GM12891 (cell line): Measurements from ENCODE around the gene GOLGA8S.
A peak's percentile ranks its signal among the peaks of the same experiment; 100 is the strongest.
"Not testable (repeated sequence)": the region's sequence is repeated elsewhere in the genome, so short reads cannot be mapped to it uniquely, and the experiment has no call there.

ENCODE experiments used
- DNase-seq: peaks from one replicate; pipeline ENCODE4 v3.0.0; 2011; ENCODE audit warnings: low spot score; ENCODE audit not compliant: insufficient read length
- FAIRE-seq: peaks from 2 replicates; lab custom pipeline; 2011; peaks lifted over from hg19 to GRCh38; lab: Jason Lieb, UNC
- PAX5 ChIP-seq: IDR thresholded peaks from 2 replicates; pipeline ENCODE4 v1.6.1; 2011; ENCODE audit warnings: low read length, moderate library complexity, mild to moderate bottlenecking; ENCODE audit not compliant: insufficient read depth, severe bottlenecking
- POLR2A ChIP-seq: IDR thresholded peaks from 2 replicates; pipeline ENCODE4 v1.6.1; 2011; ENCODE audit warnings: low read depth, low read length, control low read depth
- POLR2AphosphoS5 ChIP-seq: IDR thresholded peaks from 2 replicates; pipeline ENCODE4 v1.6.1; 2011; ENCODE audit warnings: low read depth, low read length, control low read depth
- POU2F2 ChIP-seq: IDR thresholded peaks from 2 replicates; pipeline ENCODE4 v1.6.1; 2011; ENCODE audit warnings: low read depth, mild to moderate bottlenecking, control low read depth, low read length, moderate library complexity
- SPI1 ChIP-seq: IDR thresholded peaks from 2 replicates; pipeline ENCODE4 v1.6.1; 2011; ENCODE audit warnings: low read depth, low read length, control low read depth
- TAF1 ChIP-seq: IDR thresholded peaks from 2 replicates; pipeline ENCODE4 v1.6.1; 2011; ENCODE audit warnings: low read depth, low read length, control low read depth

The GOLGA8S gene

DNA sequence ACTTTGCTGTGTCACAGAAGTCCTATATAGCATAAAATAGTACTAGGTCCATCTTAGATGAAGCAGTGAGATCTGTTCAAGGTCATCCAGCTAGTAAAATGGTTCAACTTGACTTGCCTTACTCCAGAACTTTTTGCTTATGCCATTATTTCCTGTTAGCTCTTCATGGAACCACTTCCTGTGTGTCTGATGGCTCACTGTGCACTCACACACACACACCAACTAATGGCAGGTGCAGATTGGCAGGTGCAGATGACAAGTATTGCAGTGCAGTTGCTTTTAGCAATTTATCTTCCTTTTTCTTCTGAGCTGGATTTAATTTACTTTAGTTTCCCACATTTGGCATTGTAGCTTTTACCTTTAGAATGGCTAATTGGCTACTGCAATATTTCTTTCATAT, 29.8 kb downstream of the GOLGA8S start:
- DNase-seq, result no peak
- peak; percentile 9 for FAIRE-seq
- TF ChIP-seq POLR2A, result no peak
- no peak for TF ChIP-seq POLR2AphosphoS5
- no peak for TF ChIP-seq TAF1
- no peak for TF ChIP-seq PAX5
- TF ChIP-seq SPI1, result no peak
- no peak for TF ChIP-seq POU2F2

DNA sequence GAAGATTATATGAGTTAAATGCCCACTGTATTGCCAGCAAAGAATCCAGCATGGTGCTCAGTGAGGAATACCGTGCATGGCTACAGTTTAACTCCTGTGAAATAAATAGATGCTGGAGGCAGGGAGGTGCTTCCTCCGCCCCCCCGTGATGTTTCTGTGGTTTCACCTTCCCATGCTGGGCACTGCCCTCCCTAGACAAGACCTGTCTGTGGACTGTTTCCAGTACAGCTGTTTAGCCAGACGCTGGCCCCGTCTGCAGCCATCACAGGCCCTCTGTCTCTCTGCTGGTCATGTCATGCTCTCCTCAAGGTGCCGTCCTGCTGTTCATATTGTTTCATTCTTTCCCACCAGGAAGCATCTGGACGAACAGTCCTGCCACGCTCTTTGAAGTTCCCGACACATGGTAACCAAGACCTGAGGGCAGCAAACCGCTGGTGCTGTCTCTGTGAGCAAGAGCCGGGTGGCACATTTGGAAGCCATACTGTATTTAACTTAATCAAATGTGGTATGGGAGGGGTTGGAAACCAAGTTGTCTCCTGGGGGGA, 31.4 kb downstream of the GOLGA8S start:
- no peak for DNase-seq
- TF ChIP-seq POU2F2, result no peak
- no peak for TF ChIP-seq PAX5
- no peak for TF ChIP-seq TAF1
- no peak for TF ChIP-seq POLR2AphosphoS5
- no peak for TF ChIP-seq SPI1
- TF ChIP-seq POLR2A, result no peak
- FAIRE-seq, result no peak

DNA sequence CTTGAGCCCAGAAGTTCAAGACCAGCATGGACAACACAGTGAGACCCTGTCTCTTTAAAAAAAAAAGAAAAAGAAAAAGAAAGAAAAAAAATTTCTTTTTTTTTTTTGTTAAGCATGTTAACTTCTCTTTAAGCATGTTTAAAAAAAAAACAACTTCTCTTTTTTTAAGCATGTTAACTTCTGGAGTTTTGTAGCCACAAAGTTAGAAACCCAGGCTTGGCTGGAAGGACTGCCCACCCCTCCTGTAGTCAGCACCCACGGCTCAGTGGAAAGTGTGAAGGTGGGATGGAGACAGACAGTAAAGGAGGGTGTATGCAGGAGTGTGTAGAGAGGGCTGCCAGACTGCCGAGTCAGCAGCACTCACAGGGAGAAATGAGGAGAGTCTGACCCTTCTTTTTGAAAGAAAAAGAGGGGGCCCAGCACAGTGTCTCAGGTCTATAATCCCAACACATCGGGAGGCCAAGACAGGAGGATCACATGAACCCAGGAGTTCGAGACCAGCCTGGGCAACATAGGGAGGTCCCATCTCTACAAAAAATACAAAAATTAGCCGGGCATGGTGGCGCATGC, 33.2 kb downstream of the GOLGA8S start:
- no peak for TF ChIP-seq TAF1
- TF ChIP-seq SPI1, result no peak
- TF ChIP-seq POLR2A, result no peak
- TF ChIP-seq POLR2AphosphoS5, result no peak
- no peak for TF ChIP-seq PAX5
- no peak for TF ChIP-seq POU2F2
- FAIRE-seq (no peak), DNase-seq (no peak)

DNA sequence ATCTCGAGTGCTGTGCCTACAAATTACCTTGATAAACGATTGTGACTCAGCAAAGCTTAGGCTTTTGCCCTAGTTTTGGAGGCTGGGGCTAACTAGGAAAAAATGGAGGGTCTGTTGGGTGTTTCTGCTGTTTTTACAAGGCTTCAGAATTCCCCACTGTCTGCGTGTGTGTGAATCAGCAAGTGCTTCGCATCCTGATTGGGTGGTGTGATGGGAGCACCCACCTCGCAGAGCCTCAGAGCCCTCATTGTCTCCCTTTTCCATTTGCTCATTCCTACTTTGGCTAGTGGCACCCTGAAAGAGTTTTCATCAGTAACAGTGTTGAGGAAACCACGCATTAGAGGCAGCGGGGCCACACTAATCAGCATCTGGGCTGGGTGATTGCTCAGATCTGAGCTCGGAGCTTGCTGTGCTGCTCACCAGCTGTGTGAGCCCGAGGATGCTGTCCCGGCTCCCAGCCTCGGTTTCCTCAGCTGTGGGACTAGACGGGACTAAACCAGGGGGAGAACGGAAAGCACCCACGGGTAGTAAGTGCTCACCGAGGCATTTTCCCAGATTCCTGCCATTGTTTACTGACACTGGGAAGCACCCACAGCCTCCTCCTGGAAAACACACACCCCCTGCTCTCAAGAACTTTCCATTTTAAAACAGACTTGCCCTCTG, 40.6 kb downstream of the GOLGA8S start:
- FAIRE-seq, result no peak
- no peak for DNase-seq
- TF ChIP-seq POLR2A, result no peak
- no peak for TF ChIP-seq PAX5
- no peak for TF ChIP-seq POLR2AphosphoS5
- TF ChIP-seq TAF1, result no peak
- TF ChIP-seq SPI1, result no peak
- TF ChIP-seq POU2F2, result no peak

DNA sequence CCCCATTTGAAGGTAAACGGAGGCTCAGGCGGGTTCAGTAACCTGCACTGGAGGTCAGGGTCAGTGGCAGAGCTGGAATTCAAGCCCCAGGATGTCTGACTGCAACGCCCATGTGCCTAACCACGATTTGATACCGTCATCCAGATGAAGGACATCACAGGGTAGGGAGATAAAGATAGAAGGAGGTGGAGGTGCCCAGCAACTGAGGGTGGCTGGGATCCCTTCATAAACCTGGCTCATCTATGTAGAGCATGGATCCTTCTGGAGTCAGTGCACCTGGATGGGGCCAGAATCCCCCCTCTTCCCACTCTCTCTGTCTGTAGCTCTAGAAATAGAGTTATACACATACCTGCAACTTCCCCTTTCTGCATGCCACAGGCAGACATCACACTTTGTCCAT, 41.3 kb downstream of the GOLGA8S start:
- no peak for DNase-seq
- TF ChIP-seq SPI1 (no peak), TAF1 (no peak), PAX5 (no peak), POLR2AphosphoS5 (no peak), POLR2A (no peak), POU2F2 (no peak)
- no peak for FAIRE-seq

DNA sequence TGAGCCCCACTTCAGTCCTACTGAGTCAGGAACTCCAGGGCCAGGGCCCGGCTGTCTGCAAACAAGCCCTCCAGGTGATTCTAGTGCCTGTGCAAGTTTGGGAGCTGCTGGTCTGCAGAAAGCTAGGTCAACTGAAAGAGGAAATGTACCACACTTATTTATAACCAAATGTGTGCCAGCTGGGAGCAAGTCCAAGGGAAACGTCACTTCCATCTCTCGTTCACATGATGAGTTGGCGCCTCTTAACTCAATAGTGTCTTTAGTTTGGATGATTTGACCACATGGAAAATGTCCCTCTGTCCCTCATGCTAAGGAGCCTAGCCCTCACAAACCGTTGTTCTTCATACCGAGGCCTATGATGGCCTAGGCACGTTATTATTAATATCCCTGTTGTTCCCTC, 43.2 kb downstream of the GOLGA8S start:
- no peak for DNase-seq
- FAIRE-seq, result no peak

DNA sequence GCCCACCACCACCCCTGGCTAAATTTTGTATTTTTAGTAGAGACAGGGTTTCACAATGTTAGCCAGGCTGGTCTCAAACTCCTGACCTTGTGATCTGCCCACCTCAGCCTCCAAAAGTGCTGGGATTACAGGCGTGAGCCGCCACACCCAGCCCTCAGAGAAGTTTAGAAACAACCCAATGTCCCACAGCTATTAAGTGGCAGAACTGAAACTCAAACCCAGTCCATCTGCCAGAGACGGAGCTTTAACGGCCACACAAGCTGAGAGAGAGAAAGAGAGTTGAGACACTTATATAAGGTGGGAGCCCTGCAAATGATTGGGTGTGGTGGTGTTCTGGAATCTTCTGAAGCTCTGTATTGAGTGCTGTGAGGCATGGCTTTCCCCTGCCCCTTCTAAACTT, 43.8 kb downstream of the GOLGA8S start:
- peak; percentile 76 for FAIRE-seq
- not testable (repeated sequence) for DNase-seq

More for the DNA sequence above, 43.2 kb downstream of the GOLGA8S start:
- no peak for TF ChIP-seq TAF1
- TF ChIP-seq POU2F2, result no peak
- TF ChIP-seq POLR2AphosphoS5, result no peak
- TF ChIP-seq PAX5, result no peak
- no peak for TF ChIP-seq POLR2A
- TF ChIP-seq SPI1, result no peak

DNA sequence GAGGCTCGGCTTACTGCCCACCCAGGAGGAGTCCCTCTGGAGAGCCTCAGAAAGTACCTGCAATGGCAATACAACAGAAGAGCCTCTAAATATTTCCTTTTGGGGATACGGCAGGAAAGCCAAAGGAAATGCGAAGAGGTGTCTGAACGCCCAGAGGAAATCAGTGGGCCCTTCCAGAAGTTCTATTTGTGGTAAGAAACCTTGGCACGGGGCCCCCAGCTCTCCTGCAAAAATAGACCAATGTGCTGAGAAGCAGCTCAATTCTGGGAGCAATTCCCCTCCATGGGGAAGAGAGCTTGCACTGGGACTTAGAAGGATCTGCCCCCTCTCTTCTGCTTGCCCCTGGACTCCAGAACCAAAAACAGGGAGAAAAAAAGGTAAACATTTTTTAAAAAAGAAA, 44.7 kb downstream of the GOLGA8S start:
- not testable (repeated sequence) for FAIRE-seq

DNA sequence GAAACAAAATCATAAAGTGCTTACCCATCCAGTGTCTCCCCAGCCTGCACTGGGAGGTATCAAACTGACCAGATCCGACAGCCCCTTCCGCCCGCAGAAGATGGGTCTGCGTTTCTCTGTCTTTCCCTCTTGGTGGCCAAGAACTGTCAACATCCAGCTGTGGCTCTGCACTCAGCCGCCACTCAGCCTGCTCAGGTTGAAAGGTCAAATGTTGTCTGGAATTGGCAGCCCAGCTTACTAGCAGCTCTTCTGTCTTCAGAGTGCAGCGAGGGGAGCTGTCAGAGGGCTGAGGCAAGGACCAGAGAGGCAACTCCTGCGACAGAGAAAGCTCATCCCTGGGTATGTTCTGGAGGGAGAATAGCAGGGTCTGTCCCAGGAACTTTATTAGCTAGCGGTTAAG, 47.1 kb downstream of the GOLGA8S start:
- DNase-seq (no peak), FAIRE-seq (no peak)
- TF ChIP-seq PAX5, result no peak
- no peak for TF ChIP-seq SPI1
- no peak for TF ChIP-seq POLR2A
- TF ChIP-seq POLR2AphosphoS5, result no peak
- no peak for TF ChIP-seq POU2F2
- no peak for TF ChIP-seq TAF1

More for the DNA sequence above, 44.7 kb downstream of the GOLGA8S start:
- DNase-seq, result not testable (repeated sequence)

DNA sequence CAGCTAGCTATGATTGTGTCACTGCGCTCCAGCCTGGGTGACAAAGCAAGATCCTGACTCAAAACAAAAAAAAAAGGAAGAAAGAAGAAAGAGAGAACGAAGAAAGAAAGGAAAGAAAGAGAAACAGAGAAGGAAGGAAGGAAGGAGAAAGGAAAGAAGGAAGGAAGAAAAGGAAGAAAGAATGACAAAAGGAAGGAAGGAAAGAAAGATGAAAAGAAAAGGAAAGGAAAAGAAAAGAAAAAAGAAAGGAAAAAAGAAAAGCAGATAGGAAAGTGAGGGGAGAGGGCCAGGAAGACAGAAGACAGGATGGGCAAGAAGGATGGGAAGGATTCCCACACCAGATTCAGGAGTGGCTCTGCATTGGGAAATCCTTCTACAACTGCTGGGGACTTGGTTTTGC, 47.6 kb downstream of the GOLGA8S start:
- FAIRE-seq (no peak), DNase-seq (no peak)
- TF ChIP-seq TAF1 (no peak), SPI1 (no peak), POLR2A (no peak), POLR2AphosphoS5 (no peak), PAX5 (no peak), POU2F2 (no peak)
